ENCODE results near the gene PTRH1. TPM values are rescaled to one million over a fixed set of nuclear protein-coding genes. Genes with fewer than 3 reads are reported as not detected.

PTRH1 gene
- total and polyA plus RNA-seq, 2 of the 4 experiments (the other 2 are of a cell fraction): 5.4 to 14.8 TPM

DNA sequence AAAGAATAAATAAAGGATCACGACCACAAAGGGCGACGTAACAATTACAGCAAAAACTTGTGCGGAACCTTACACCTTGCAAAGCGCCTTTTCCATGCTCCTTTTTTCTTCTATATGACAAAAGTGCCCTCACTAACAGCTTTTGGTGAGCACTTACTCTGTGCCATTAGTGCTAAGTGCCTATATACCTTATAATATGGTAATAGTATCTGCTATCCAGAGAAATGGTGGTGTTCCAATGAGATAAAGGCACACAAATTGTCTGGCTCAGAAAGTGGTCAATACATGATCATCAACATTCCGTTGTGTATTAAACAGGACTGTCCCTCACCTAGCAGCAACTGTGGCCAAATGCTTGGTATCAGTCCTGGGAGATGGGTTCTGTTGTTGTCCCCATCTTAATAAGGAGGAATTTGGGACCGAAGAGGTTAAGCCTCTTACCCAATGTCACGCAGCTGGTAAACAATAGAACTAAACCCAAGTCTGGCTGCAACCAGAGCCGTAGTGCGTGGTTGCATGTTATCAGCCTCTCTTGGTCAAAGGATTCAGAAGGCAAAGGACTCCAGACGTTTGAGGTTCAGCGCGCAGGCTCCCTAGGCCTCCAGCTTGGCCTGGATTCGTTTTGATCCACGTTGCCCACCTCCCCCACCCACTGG lies 20.2 kb upstream of the PTRH1 start:
- Histone ChIP-seq H4K20me1 (ENCODE audit: insufficient read depth, low read length) (peaks cover 7% of the 10 kb centered on the region; the same call in 1 of the 2 replicates), H3K4me2 (ENCODE audit: low read depth, low read length) (peak overlapping the region; percentile 56), H2BK5ac (ENCODE audit: low read depth, low read length, poor library complexity, severe bottlenecking) (no peak overlapping the region), H3K9me3 (ENCODE audit: control insufficient read depth, insufficient read depth, low read length) (no peaks in the 10 kb centered on the region), H4K91ac (ENCODE audit: insufficient read depth, low read depth, low read length) (no peak overlapping the region), H2AK5ac (ENCODE audit: low read depth, low read length) (0 out of 2 replicates have a peak overlapping the region, but pooled peaks have one; percentile 4), H2BK20ac (ENCODE audit: low read depth, low read length) (no peak overlapping the region), H2BK120ac (ENCODE audit: low read depth, low read length) (no peak overlapping the region), H3K14ac (replicated peaks; ENCODE audit: low read depth, low read length) (no peak overlapping the region), H3K4me3 (ENCODE audit: insufficient read depth, low read depth, low read length) (no peak overlapping the region), H3K23ac (ENCODE audit: low read depth, low read length) (no peak overlapping the region), H3K36me3 (ENCODE audit: control insufficient read depth, insufficient read depth, low read length) (peaks cover 5% of the 10 kb centered on the region; the same call in 1 of the 2 replicates), H3K79me1 (ENCODE audit: low read depth in 1 of 2, low read length in 2 of 2) (peaks cover 4 to 12% of the 10 kb centered on the region in 2 experiments; a peak in 2 of 4 replicates), H3K4ac (ENCODE audit: low read depth, low read length) (no peak overlapping the region), H3K9ac (ENCODE audit: low read depth, low read length) (no peak overlapping the region), H4K8ac (ENCODE audit: low read depth in 2 of 2, low read length in 2 of 2) (no peak overlapping the region), H3K18ac (ENCODE audit: low read depth, low read length) (no peak overlapping the region), H3K9me1 (ENCODE audit: insufficient read depth, low read length) (0 out of 2 replicates have a peak, but pooled peaks cover 5% of the 10 kb centered on the region), H2AFZ (replicated peaks; ENCODE audit: low read length, poor library complexity) (peak overlapping the region; percentile 95), H3K4me1 (ENCODE audit: control insufficient read depth, insufficient read depth, low read length) (peaks cover 6% of the 10 kb centered on the region), H3K27ac (ENCODE audit: insufficient read depth, low read length) (no peak overlapping the region), H2BK15ac (ENCODE audit: low read depth, low read length) (no peak overlapping the region), H4K5ac (ENCODE audit: low read depth, low read length) (no peak overlapping the region), H2AK9ac (replicated peaks; ENCODE audit: low read depth, low read length, poor library complexity) (peak overlapping the region; percentile 76), H3K27me3 (ENCODE audit: control insufficient read depth, insufficient read depth, low read length) (0 out of 2 replicates have a peak, but pooled peaks cover 3% of the 10 kb centered on the region), H3K56ac (ENCODE audit: extremely low read depth, insufficient read depth, low read length) (no peak overlapping the region)
- in situ Hi-C loops (cut with MboI; ENCODE audit: low sequenced_read_pairs): loop anchor here (5.0 kb wide), 1 partner anchor 47 kb away; no protein-coding TSS in a partner anchor
- no peak for TF ChIP-seq NFE2L2 (IDR thresholded peaks at IDR 0.05; ENCODE audit: low read depth, low read length)
- TF ChIP-seq BHLHE40 (IDR thresholded peaks at IDR 0.05; ENCODE audit: low read depth, low read length): peak; percentile 54
- no peak for TF ChIP-seq CHD1 (IDR thresholded peaks at IDR 0.05; ENCODE audit: low read depth, low read length)
- TF ChIP-seq POLR2A (IDR thresholded peaks at IDR 0.05; ENCODE audit: low read depth, low read length): no peak
- no peak for TF ChIP-seq RFX5 (IDR thresholded peaks at IDR 0.05; ENCODE audit: low read depth, low read length)
- ATAC-seq (ENCODE audit: low read depth): no peak
- intact Hi-C loops (cut with micrococcal nuclease): loop anchor here (1.0 to 2.0 kb wide), 4 partner anchors 50 to 186 kb away; partner anchors contain the start of gene STXBP1
- DNase-seq: no peak
- dilution Hi-C loops (cut with HindIII; ENCODE audit: low sequenced_read_pairs, unreplicated experiment): no loop called here
- no TSS peak for BruUV-seq (replicated peaks)
- CTCF ChIA-PET: interaction anchor here (0.9 to 2.0 kb wide), 5 partner anchors 14 to 188 kb away, joined by 3 to 12 read pairs (median 3); no protein-coding TSS in a partner anchor
- POLR2A ChIA-PET (ENCODE audit: unreplicated experiment): no interaction called here
- 52% methylated on average over 3 of the region's 15 CpGs; no CpG with 5 or more reads in 1 of the 2 experiments for WGBS, 2 experiments (ENCODE audit: extremely low coverage in 2 of 2, insufficient read length in 1 of 2)

Data from IMR-90 (cell line).